Measurements from ENCODE around the gene SPOP. TPM values are rescaled to one million over a fixed set of nuclear protein-coding genes. Genes with fewer than 3 reads are reported as not detected.

SPOP gene
- total RNA-seq, 1 donor from 2014 or later = 62.9 TPM

DNA sequence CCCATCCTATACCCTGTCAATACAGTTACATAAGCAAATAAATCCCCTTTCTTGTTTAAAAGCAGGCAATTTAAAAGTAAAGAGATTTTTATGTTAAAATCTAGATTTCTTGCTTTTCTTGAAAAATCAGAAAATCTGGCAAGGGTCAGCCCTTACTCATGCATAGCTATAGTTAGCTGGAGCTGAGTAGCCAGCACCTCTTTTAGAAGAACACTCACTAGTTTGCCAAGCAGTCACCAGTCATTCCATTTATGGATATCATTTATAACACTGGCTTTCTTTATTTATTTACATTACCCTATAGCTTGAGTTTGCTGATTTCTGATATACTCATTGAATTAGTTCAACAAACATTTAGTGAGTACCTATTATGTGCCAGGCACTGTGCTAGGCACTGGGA lies 56.5 kb downstream of the SPOP start:
- TF ChIP-seq, protein P1, sequence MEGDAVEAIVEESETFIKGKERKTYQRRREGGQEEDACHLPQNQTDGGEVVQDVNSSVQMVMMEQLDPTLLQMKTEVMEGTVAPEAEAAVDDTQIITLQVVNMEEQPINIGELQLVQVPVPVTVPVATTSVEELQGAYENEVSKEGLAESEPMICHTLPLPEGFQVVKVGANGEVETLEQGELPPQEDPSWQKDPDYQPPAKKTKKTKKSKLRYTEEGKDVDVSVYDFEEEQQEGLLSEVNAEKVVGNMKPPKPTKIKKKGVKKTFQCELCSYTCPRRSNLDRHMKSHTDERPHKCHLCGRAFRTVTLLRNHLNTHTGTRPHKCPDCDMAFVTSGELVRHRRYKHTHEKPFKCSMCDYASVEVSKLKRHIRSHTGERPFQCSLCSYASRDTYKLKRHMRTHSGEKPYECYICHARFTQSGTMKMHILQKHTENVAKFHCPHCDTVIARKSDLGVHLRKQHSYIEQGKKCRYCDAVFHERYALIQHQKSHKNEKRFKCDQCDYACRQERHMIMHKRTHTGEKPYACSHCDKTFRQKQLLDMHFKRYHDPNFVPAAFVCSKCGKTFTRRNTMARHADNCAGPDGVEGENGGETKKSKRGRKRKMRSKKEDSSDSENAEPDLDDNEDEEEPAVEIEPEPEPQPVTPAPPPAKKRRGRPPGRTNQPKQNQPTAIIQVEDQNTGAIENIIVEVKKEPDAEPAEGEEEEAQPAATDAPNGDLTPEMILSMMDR (IDR thresholded peaks at IDR 0.05) = no peak
- Mint-ChIP-seq H3K36me3 (ENCODE audit: low read depth) (peaks cover 29% of the 10 kb centered on the region), H3K27ac (ENCODE audit: unreplicated experiment) (no peak overlapping the region)

DNA sequence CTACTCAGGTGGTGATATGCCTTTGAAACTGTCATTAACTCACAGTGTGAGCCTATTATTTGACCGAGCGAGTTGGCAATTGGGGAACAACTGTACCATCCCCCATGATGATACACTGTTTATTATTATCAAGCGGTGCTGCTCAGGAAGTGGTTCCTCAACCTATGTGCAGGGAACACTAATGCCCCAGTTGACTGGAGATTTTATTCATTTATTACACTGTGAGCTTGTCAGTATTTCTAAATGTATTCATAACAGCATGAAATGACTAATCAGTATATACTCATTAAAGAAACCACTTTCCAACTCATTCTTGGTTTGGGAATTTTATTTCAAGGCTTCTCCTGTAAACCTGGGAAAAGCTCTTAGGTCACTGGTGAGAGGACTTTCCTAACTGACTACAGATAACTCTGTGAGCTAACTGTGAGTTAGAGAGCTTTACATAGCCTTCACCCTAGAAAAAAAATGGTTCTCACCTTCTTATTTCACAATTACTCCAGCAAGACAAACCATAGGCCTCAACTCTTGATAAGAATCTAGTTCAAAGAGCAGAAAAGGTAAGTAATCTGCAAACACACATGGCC lies 59.8 kb downstream of the SPOP start:
- peaks cover 33% of the 10 kb centered on the region for H3K36me3 Mint-ChIP-seq (ENCODE audit: low read depth)
- DNase-seq (ENCODE audit: low spot score) = no peak
- TF ChIP-seq, protein P1 (IDR thresholded peaks at IDR 0.05) = no peak
- H3K27me3 Mint-ChIP-seq (ENCODE audit: low read depth) = no peaks in the 10 kb centered on the region
- H3K4me3 Mint-ChIP-seq (ENCODE audit: unreplicated experiment) = no peak overlapping the region
- peaks cover 7% of the 10 kb centered on the region for H3K4me1 Mint-ChIP-seq (ENCODE audit: low read depth)
- no peaks in the 10 kb centered on the region for H3K9me3 Mint-ChIP-seq (ENCODE audit: low read depth)
- no peak overlapping the region for H3K27ac Mint-ChIP-seq (ENCODE audit: unreplicated experiment)

More for the DNA sequence above, 56.5 kb downstream of the SPOP start:
- no peak for DNase-seq (ENCODE audit: low spot score)
- H3K27me3 Mint-ChIP-seq (ENCODE audit: low read depth) = no peaks in the 10 kb centered on the region
- no peak overlapping the region for H3K4me3 Mint-ChIP-seq (ENCODE audit: unreplicated experiment)
- H3K9me3 Mint-ChIP-seq (ENCODE audit: low read depth) = no peaks in the 10 kb centered on the region
- H3K4me1 Mint-ChIP-seq (ENCODE audit: low read depth) = peaks cover 13% of the 10 kb centered on the region

DNA sequence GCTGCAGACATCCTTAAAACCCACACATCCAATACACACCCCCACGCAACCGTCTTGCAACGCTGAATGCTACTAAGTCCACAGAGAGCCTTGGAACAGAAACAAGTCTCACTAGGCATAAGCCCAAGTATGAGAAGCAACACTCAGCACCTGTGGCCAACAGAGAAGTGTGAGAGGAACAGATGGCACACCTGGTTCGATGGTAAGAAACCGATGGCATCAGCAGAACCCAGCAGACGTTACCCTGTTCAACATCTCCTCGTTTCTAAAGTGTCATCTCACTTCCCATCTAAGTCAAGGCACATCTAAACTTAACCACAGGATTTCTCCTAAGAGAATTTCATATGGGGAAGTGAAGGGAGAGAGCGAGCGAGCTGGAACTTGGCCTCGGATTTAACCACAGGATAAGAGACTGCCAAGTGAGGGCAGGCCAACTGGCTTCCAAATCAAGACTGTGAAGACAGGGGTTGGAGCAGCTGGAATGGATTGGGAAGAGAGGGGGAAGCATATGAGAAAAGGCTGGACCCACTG lies 61.2 kb downstream of the SPOP start:
- Mint-ChIP-seq H3K27ac (ENCODE audit: unreplicated experiment) (peak overlapping the region; percentile 80), H3K36me3 (ENCODE audit: low read depth) (peaks cover 30% of the 10 kb centered on the region)

DNA sequence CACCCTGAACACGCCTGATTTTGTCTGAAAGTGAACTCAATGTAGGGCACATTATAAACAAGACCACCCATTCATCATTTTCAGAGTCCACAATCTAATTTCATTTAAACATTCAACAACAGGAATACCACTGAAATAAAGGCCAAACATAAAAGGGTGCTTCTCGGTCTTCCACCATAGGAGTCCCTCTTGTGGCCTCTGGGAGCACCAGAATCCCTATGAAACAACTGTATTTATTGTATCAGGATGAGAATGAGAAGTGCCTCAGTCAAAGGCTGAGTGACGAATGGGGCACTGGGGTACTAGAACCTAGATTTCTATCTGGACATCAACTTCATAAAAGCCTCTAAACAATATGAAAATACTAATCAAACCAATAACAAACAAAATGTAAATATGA lies 61.8 kb downstream of the SPOP start:
- peaks cover 4% of the 10 kb centered on the region for H3K4me1 Mint-ChIP-seq (ENCODE audit: low read depth)
- DNase-seq (ENCODE audit: low spot score) = no peak
- no peaks in the 10 kb centered on the region for H3K9me3 Mint-ChIP-seq (ENCODE audit: low read depth)
- peaks cover 30% of the 10 kb centered on the region for H3K36me3 Mint-ChIP-seq (ENCODE audit: low read depth)
- no peaks in the 10 kb centered on the region for H3K27me3 Mint-ChIP-seq (ENCODE audit: low read depth)
- TF ChIP-seq, protein P1 (IDR thresholded peaks at IDR 0.05) = peak; percentile 53
- H3K4me3 Mint-ChIP-seq (ENCODE audit: unreplicated experiment) = no peak overlapping the region
- H3K27ac Mint-ChIP-seq (ENCODE audit: unreplicated experiment) = no peak overlapping the region

More for the DNA sequence above, 61.2 kb downstream of the SPOP start:
- H3K4me3 Mint-ChIP-seq (ENCODE audit: unreplicated experiment) = no peak overlapping the region
- DNase-seq (ENCODE audit: low spot score) = no peak
- no peaks in the 10 kb centered on the region for H3K27me3 Mint-ChIP-seq (ENCODE audit: low read depth)
- H3K9me3 Mint-ChIP-seq (ENCODE audit: low read depth) = no peaks in the 10 kb centered on the region
- TF ChIP-seq, protein P1 (IDR thresholded peaks at IDR 0.05) = no peak
- H3K4me1 Mint-ChIP-seq (ENCODE audit: low read depth) = peaks cover 4% of the 10 kb centered on the region

DNA sequence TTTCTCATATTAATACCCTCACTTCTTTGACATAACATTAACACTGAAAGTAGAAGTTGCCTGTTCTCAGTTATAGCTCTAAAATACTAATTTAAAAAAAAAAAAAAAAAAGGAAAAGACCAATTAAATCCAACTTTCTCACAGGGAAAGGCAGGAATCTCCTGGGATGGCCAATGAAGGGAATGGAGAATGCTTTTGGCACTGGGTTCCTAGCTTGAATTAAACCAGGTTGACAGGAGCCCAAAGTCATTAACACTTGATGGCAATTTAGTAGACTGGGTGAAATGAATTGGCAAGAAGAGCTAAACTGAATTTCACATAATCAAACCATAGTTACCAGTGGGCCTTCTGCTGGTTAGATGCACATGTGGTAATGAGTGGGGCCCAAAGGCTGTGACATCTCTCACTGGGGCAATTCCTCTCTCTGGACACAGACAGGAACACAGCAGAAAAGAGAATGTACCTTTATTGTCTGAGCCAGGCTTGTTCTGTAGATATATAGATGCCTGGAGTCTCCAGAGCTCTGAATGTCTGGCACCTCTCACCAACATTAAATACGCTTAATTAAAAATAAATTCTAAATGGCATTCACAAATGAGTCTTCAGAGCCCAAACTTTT lies 64.6 kb downstream of the SPOP start:
- Mint-ChIP-seq H3K9me3 (ENCODE audit: low read depth) (no peaks in the 10 kb centered on the region), H3K27ac (ENCODE audit: unreplicated experiment) (no peak overlapping the region), H3K4me3 (ENCODE audit: unreplicated experiment) (no peak overlapping the region), H3K4me1 (ENCODE audit: low read depth) (peaks cover 4% of the 10 kb centered on the region), H3K36me3 (ENCODE audit: low read depth) (peaks cover 31% of the 10 kb centered on the region), H3K27me3 (ENCODE audit: low read depth) (no peaks in the 10 kb centered on the region)
- TF ChIP-seq, protein P1 (IDR thresholded peaks at IDR 0.05) = no peak
- no peak for DNase-seq (ENCODE audit: low spot score)

All from chondrocyte (in vitro differentiated cells).